GM10266 (cell line): ENCODE results near the gene APBA3.

ENCODE experiments used
- DNase-seq: peaks from one replicate; pipeline ENCODE4 v3.0.0; 2012; ENCODE audit errors: extremely low spot score
- TF ChIP-seq, protein P1 (sequence below): IDR thresholded peaks from 2 replicates; pipeline ENCODE4 v1.5.1; 2012; ENCODE audit warnings: mild to moderate bottlenecking, low read depth; ENCODE audit not compliant: control insufficient read depth, insufficient read depth; ENCODE audit errors: missing control alignments

The APBA3 gene

DNA sequence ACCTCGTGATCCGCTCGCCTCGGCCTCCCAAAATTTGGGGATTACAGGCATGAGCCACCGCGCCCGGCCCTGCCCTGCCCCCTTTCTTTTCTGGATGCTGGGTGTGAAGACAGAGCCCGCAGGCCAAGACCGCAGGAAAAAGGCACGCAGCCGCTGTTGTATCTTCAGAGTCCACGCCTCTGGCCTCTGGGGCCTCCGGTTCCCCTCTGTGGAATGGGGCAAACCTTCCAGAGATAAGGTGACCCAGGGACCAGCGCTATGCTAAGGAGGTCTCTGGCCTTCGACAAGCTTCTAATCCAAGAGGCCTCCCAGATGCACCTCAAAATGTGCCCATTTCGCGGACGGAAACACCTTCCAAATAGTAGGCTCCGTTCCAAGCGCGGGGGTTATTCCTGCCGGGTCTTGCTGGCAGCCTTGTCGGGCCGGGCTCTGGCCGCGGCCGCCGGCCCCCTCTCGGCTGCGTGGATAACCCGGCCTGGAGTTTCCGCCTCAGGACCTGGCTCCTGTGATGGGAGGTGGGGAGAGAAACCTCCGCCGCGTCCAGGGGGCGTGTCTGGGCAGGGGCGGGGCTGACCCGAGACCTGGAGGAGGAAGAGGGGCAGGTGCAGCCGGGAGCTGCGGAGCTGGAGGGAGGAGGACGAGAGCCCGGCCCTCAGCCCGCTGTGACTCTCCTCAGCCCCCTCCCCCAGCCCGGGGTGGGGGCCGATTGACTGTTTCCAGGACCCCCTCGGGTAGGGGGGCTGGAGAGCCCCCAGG lies 40.2 kb downstream of the APBA3 start:
- peak; percentile 93 for DNase-seq

DNA sequence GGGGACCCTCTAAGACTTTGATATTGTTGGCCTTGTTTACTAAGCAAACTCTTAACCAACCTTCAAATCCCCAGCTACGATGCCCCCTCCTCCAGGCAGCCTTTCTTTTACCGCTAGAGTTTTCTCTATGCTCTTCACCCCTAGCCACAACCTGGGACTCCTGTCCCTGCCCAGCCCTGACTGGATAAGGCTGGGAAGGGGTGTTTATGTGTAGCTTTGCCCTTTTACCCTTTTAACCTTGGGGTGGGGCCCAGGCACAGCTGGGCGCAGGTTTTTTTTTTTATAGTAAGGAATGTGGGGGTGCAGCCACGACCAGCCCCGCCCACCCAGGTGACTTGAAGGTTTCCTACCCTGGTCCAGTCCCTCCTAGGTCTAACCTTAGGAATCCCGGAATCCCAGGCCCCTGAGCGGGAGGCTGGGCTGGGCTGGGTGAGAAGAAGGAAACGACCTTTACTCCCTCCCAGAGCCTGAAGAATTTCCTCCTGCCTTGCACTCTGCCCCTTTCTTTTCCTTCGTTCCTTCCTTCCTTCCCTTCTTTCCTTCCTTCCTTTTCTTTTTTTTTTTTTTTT lies 41.1 kb downstream of the APBA3 start:
- DNase-seq = no peak
- TF ChIP-seq, protein P1, sequence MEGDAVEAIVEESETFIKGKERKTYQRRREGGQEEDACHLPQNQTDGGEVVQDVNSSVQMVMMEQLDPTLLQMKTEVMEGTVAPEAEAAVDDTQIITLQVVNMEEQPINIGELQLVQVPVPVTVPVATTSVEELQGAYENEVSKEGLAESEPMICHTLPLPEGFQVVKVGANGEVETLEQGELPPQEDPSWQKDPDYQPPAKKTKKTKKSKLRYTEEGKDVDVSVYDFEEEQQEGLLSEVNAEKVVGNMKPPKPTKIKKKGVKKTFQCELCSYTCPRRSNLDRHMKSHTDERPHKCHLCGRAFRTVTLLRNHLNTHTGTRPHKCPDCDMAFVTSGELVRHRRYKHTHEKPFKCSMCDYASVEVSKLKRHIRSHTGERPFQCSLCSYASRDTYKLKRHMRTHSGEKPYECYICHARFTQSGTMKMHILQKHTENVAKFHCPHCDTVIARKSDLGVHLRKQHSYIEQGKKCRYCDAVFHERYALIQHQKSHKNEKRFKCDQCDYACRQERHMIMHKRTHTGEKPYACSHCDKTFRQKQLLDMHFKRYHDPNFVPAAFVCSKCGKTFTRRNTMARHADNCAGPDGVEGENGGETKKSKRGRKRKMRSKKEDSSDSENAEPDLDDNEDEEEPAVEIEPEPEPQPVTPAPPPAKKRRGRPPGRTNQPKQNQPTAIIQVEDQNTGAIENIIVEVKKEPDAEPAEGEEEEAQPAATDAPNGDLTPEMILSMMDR = no peak

More for the DNA sequence above, 40.2 kb downstream of the APBA3 start:
- TF ChIP-seq, protein P1 = peak; percentile 10

DNA sequence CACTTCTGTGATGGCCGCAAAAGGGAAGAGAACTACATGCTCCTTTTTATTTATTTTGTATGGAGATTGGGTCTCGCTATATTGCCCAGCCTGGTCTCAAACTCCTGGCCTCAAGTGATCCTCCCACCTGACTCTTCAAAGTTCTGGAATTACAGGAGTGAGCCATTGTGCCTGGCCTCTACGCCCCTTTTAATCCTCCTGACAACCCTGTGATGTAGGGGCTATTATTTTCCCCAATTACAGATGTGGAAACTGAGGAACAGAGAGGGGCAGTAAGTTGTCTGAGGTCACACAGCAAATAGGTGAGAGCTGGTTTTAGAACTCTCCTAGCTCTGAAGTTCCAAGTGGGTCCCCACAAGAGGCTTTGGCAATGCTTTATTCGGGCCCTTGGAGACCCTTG lies 41.6 kb downstream of the APBA3 start:
- TF ChIP-seq, protein P1 = no peak
- no peak for DNase-seq

DNA sequence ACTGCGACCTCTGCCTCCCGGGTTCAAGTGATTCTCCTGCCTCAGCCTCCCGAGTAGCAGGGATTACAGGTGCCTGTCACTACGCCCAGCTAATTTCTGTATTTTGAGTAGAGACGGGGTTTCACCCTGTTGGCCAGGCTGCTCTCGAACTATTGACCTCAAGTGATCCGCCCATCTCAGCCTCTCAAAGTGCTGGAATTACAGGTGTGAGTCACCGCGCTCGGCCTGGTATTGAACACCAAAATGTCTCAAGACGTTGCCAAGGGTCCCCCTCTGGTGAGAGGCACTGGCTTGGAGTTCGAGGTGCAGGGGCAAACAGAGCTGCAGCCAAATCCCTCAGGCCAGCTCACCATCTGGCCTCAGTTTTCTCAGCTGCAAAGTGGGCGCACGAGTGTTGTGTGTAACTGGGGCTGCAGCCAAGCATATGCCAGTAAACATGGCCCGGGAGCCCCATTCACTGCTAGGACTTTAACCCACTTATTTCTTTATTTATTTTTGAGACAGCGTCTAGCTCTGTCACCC lies 45.3 kb downstream of the APBA3 start:
- TF ChIP-seq, protein P1 = no peak
- no peak for DNase-seq

DNA sequence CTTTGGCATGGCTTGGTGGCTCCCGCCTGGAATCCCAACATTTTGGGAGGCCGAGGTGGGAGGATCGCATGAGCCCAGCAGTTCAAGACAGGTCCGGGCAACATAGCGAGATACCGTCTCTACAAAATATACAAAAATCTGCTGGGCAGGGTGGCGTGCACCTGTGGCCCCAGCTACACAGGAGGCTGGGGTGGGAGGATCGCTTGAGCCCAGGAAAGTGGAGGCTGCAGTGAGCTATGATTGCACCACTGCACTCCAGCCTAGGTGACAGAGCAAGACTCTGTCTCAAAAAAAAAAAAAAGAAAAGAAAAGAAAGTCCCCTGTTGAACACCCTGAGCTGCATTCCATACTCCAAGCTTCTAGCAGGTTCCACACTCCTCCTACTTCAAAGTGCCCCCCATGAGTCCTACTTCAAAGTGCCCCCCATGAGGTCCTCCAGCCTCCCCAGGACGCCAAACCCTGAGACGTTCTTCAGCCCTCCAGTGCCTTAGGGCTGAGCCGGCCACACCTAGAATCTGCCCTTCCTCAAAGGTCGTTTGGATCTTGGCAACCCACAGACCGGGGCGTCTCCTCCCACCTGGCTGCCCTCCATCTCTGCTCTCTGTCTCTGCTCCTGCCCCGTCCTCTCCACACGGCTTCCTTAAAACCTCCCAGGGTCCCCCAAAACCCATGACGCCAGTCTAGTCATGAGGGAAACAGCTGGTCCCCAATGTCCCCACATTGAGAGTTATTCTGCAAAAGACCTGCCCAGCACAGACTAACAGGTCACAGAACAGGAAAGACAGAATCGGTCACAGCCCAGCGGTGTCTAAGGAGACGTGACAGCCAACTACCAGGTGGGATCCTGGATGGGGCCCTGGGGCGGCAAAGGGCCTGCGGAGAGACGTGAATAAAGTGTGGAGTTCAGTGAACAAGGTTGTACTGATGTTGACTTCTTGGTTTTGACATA lies 48.6 kb downstream of the APBA3 start:
- no peak for DNase-seq
- TF ChIP-seq, protein P1 = no peak

DNA sequence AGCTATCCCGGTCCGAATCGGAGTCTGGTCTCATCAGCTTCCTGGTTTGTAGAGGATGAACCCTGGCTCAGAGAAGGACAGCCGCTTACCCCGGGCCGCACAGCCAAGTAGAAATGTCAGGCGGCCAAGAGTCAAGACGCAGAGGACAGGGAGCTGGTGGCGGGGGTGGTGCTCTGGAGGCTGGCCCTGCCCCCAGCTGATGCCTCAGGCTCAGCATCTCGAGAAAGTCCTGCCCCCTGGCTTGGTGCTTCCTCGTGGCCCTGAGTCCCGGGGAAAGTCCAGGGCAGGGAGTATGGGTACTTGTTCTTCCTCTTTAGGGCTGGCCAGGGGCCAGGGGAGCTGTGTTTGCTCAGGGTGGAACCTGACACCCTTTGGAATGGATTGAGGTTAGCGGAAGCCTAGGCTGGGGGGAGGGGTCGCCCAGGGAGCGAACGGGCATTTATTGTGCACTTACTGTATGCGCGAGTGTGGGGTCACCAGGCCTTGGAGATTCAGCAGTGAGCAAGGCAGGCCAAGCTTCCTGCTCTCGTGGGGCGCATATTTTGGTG lies 51.2 kb downstream of the APBA3 start:
- TF ChIP-seq, protein P1 = no peak
- no peak for DNase-seq
